HEK293T (cell line): ENCODE results near the gene RAB40B.

Experiments
- FOXA1 ChIP-seq: fragments of 450-650 bp; IDR thresholded peaks from 2 replicates; pipeline ENCODE4 v1.6.1; 2016; ENCODE audit warnings: mild to moderate bottlenecking
- FOXM1 ChIP-seq: fragments of 450-650 bp; IDR thresholded peaks from 2 replicates; pipeline ENCODE4 v1.6.1; 2017; ENCODE audit warnings: mild to moderate bottlenecking, borderline replicate concordance
- SUZ12 ChIP-seq: fragments of 450-650 bp; IDR thresholded peaks from 2 replicates; pipeline ENCODE4 v1.6.1; 2016; ENCODE audit warnings: mild to moderate bottlenecking

DNA sequence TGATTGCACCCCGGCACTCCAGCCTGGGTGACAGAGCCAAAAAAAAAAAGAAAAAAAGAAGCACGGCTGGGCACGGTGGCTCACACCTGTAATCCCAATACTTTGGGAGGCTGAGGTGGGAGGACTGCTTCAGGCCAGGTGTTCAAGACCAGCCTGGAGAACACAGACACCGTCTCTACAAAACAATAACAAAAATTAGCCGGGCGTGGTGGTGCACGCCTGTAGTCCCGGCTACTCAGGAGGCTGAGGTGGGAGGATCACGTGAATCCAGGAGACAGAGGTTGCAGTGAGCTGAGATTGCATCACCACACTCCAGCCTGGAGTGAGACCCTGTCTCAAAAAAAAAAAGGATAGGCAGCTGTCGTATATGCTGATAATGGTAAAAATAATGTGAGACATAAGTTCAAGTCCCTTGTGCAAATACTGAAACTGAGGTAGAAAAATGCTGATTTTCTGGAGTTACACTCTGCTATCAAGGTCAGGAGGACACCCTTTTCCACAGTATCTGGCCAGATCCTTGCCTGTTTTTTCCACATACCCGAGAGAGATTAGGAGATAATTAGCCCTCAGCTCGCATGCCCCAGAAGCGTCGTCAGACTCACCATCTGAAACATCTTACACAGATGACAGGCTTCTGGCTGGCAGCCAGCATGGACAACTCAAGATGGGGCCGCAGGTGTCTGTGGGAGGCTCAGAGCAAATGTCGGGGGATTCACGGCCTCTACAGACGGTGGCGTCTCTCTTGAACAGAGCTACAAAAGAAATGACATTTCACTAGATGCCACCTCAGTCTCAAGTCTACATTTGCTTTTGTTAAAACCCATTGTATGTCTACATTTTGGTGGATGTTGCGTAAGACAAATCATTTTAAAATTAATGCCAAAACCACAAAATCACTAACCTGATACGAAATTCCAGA lies 87.1 kb downstream of the RAB40B start:
- TF ChIP-seq SUZ12 = no peak
- no peak for TF ChIP-seq FOXM1
- TF ChIP-seq FOXA1 = no peak
